T-helper 1 cell (primary cell): ENCODE results near the gene TLCD3B.
A peak's percentile ranks its signal among the peaks of the same experiment; 100 is the strongest.

Experiments
- DNase-seq, 5 donors: peaks; one replicate each; pipeline ENCODE4 v3.0.0-alpha.2; 2012 to 2020

TLCD3B gene

GRCh38 chr16:30003670-30004423 lies 27.2 kb downstream of the TLCD3B start:
- no peak for DNase-seq

- no peak for DNase-seq
Observed at GRCh38 chr16:30002614-30003346, 28.3 kb downstream of the TLCD3B start.

GRCh38 chr16:30000735-30001631 lies 30.1 kb downstream of the TLCD3B start:
- DNase-seq, result no peak

- no peak for DNase-seq
Observed at GRCh38 chr16:29999605-30000004, 31.5 kb downstream of the TLCD3B start.

GRCh38 chr16:29996766-29997250 lies 34.3 kb downstream of the TLCD3B start:
- DNase-seq, result no peak

GRCh38 chr16:29995911-29996765 lies 34.9 kb downstream of the TLCD3B start, which contains the start of gene INO80E:
TSS of gene INO80E (plus strand) at chr16:29996241. CDS start at chr16:29996311, 70 bp downstream.
- peak; percentile 97 to 99 (median 98) for DNase-seq

GRCh38 chr16:29995324-29995910 lies 35.7 kb downstream of the TLCD3B start, which contains the start of gene HIRIP3:
TSS of gene HIRIP3 (minus strand) at chr16:29995617. CDS start at chr16:29995605, 12 bp downstream.
- peak; percentile 73 to 90 (median 84) for DNase-seq

- no peak for DNase-seq
Observed at GRCh38 chr16:29994600-29995323, 36.3 kb downstream of the TLCD3B start.

- no peak for DNase-seq
Observed at GRCh38 chr16:29993903-29994599, 37.0 kb downstream of the TLCD3B start.

- DNase-seq, result no peak
Observed at GRCh38 chr16:29993191-29993902, 37.7 kb downstream of the TLCD3B start.

GRCh38 chr16:29992344-29992967 lies 38.6 kb downstream of the TLCD3B start:
- DNase-seq, result no peak

- DNase-seq, result no peak
Observed at GRCh38 chr16:29991571-29991904, 39.5 kb downstream of the TLCD3B start.

- DNase-seq, result no peak
Observed at GRCh38 chr16:29990883-29991570, 40.0 kb downstream of the TLCD3B start.

GRCh38 chr16:29990034-29990433 lies 41.0 kb downstream of the TLCD3B start:
- no peak for DNase-seq

- DNase-seq, result no peak
Observed at GRCh38 chr16:29989111-29989858, 41.8 kb downstream of the TLCD3B start.

GRCh38 chr16:29988346-29989075 lies 42.6 kb downstream of the TLCD3B start:
- DNase-seq, result no peak
